Measurements from ENCODE around the gene VAMP1.
"Not testable (repeated sequence)": the region's sequence is repeated elsewhere in the genome, so short reads cannot be mapped to it uniquely, and the experiment has no call there.

The VAMP1 gene

GRCh38 chr12:6444704-6445688, 25.5 kb downstream of the VAMP1 start, which contains the start of gene CD27:
TSS of gene CD27 (plus strand) at chr12:6444955. CDS start at chr12:6445096, 141 bp downstream.
- Mint-ChIP-seq H3K4me1 (peaks cover 60% of the 10 kb centered on the region), H3K27ac (peak within 1 kb of the TSS; percentile 83), H3K4me3 (peak within 1 kb of the TSS; percentile 99), H3K36me3 (peaks cover 34% of the 10 kb centered on the region), H3K27me3 (no peaks in the 10 kb centered on the region), H3K9me3 (no peaks in the 10 kb centered on the region)
- peak; percentile 71 for ATAC-seq

GRCh38 chr12:6444031-6444430, 26.4 kb downstream of the VAMP1 start:
- Mint-ChIP-seq H3K4me1 (peaks cover 57% of the 10 kb centered on the region), H3K36me3 (peaks cover 32% of the 10 kb centered on the region), H3K9me3 (no peaks in the 10 kb centered on the region), H3K27me3 (no peaks in the 10 kb centered on the region), H3K27ac (peak overlapping the region; percentile 83), H3K4me3 (peak overlapping the region; percentile 66)
- ATAC-seq: peak; percentile 49

GRCh38 chr12:6443361-6443983, 27.0 kb downstream of the VAMP1 start:
- peaks cover 32% of the 10 kb centered on the region for H3K36me3 Mint-ChIP-seq
- peak overlapping the region; percentile 66 for H3K4me3 Mint-ChIP-seq
- H3K27me3 Mint-ChIP-seq: no peaks in the 10 kb centered on the region
- H3K4me1 Mint-ChIP-seq: peaks cover 60% of the 10 kb centered on the region
- peak overlapping the region; percentile 83 for H3K27ac Mint-ChIP-seq
- no peaks in the 10 kb centered on the region for H3K9me3 Mint-ChIP-seq
- peak; percentile 67 for ATAC-seq

GRCh38 chr12:6442836-6443235, 27.6 kb downstream of the VAMP1 start:
- Mint-ChIP-seq H3K9me3 (no peaks in the 10 kb centered on the region), H3K36me3 (peaks cover 26% of the 10 kb centered on the region), H3K27me3 (no peaks in the 10 kb centered on the region), H3K4me3 (peak overlapping the region; percentile 76), H3K27ac (peak overlapping the region; percentile 83), H3K4me1 (peaks cover 56% of the 10 kb centered on the region)
- ATAC-seq: no peak

- no peak for ATAC-seq
- Mint-ChIP-seq H3K9me3 (no peaks in the 10 kb centered on the region), H3K36me3 (peaks cover 7% of the 10 kb centered on the region), H3K4me1 (peaks cover 40% of the 10 kb centered on the region), H3K27ac (peak overlapping the region; percentile 83), H3K27me3 (no peaks in the 10 kb centered on the region), H3K4me3 (no peak overlapping the region)
Observed at GRCh38 chr12:6440391-6440790, 30.1 kb downstream of the VAMP1 start.

GRCh38 chr12:6438345-6438744, 32.1 kb downstream of the VAMP1 start:
- Mint-ChIP-seq H3K9me3 (no peaks in the 10 kb centered on the region), H3K27ac (peak overlapping the region; percentile 36), H3K4me3 (no peak overlapping the region), H3K27me3 (no peaks in the 10 kb centered on the region), H3K36me3 (no peaks in the 10 kb centered on the region), H3K4me1 (peaks cover 42% of the 10 kb centered on the region)
- ATAC-seq: no peak

GRCh38 chr12:6437586-6437985, 32.9 kb downstream of the VAMP1 start:
- Mint-ChIP-seq H3K36me3 (no peaks in the 10 kb centered on the region), H3K9me3 (no peaks in the 10 kb centered on the region), H3K27ac (peak overlapping the region; percentile 36), H3K4me3 (no peak overlapping the region), H3K4me1 (peaks cover 42% of the 10 kb centered on the region), H3K27me3 (no peaks in the 10 kb centered on the region)
- no peak for ATAC-seq

GRCh38 chr12:6435961-6436715, 34.3 kb downstream of the VAMP1 start:
- H3K27ac Mint-ChIP-seq: peak overlapping the region; percentile 33
- H3K9me3 Mint-ChIP-seq: no peaks in the 10 kb centered on the region
- peaks cover 40% of the 10 kb centered on the region for H3K4me1 Mint-ChIP-seq
- H3K4me3 Mint-ChIP-seq: no peak overlapping the region
- no peak for ATAC-seq
- H3K36me3 Mint-ChIP-seq: no peaks in the 10 kb centered on the region
- no peaks in the 10 kb centered on the region for H3K27me3 Mint-ChIP-seq

- ATAC-seq: peak; percentile 48
- Mint-ChIP-seq H3K4me3 (no peak overlapping the region), H3K36me3 (no peaks in the 10 kb centered on the region), H3K27me3 (no peaks in the 10 kb centered on the region), H3K9me3 (no peaks in the 10 kb centered on the region), H3K27ac (peak overlapping the region; percentile 83), H3K4me1 (peaks cover 54% of the 10 kb centered on the region)
Observed at GRCh38 chr12:6434205-6435140, 36.0 kb downstream of the VAMP1 start.

- H3K27me3 Mint-ChIP-seq: no peaks in the 10 kb centered on the region
- no peaks in the 10 kb centered on the region for H3K9me3 Mint-ChIP-seq
- no peaks in the 10 kb centered on the region for H3K36me3 Mint-ChIP-seq
- H3K4me3 Mint-ChIP-seq: no peak overlapping the region
- H3K4me1 Mint-ChIP-seq: peaks cover 55% of the 10 kb centered on the region
- ATAC-seq: no peak
- peak overlapping the region; percentile 83 for H3K27ac Mint-ChIP-seq
Observed at GRCh38 chr12:6432991-6433390, 37.5 kb downstream of the VAMP1 start.

- Mint-ChIP-seq H3K27ac (peak overlapping the region; percentile 95), H3K4me3 (peak overlapping the region; percentile 65)
- no peak for ATAC-seq
Observed at GRCh38 chr12:6430124-6430989, 40.1 kb downstream of the VAMP1 start.

GRCh38 chr12:6428326-6428725, 42.2 kb downstream of the VAMP1 start:
- Mint-ChIP-seq H3K4me1 (peaks cover 79% of the 10 kb centered on the region), H3K4me3 (peak overlapping the region; percentile 79), H3K27ac (peak overlapping the region; percentile 95), H3K9me3 (no peaks in the 10 kb centered on the region), H3K36me3 (no peaks in the 10 kb centered on the region), H3K27me3 (no peaks in the 10 kb centered on the region)
- no peak for ATAC-seq

More at GRCh38 chr12:6430124-6430989, 40.1 kb downstream of the VAMP1 start:
- H3K9me3 Mint-ChIP-seq: no peaks in the 10 kb centered on the region
- peaks cover 81% of the 10 kb centered on the region for H3K4me1 Mint-ChIP-seq
- no peaks in the 10 kb centered on the region for H3K36me3 Mint-ChIP-seq
- no peaks in the 10 kb centered on the region for H3K27me3 Mint-ChIP-seq

GRCh38 chr12:6427796-6428195, 42.7 kb downstream of the VAMP1 start:
- not testable (repeated sequence) for ATAC-seq, H3K36me3 Mint-ChIP-seq, H3K9me3 Mint-ChIP-seq, H3K27me3 Mint-ChIP-seq
- Mint-ChIP-seq H3K4me1 (peaks cover 76% of the 10 kb centered on the region), H3K4me3 (peak overlapping the region; percentile 79), H3K27ac (peak overlapping the region; percentile 95)
